Stimulated activated CD8-positive, alpha-beta memory T cell treated with anti-CD3 and anti-CD28 coated beads, Interleukin-2, amount 100 ng/mL, for 1 hour (primary cell): ENCODE measurements around the gene FAM184A.
"Not testable (repeated sequence)": the region's sequence is repeated elsewhere in the genome, so short reads cannot be mapped to it uniquely, and the experiment has no call there.

ENCODE experiments used
- DNase-seq, 2 donors: peaks; one replicate each; pipeline ENCODE4 v3.0.0-alpha.2; 2020; ENCODE audit warnings: low read depth in 2 of 2

Gene FAM184A

DNA sequence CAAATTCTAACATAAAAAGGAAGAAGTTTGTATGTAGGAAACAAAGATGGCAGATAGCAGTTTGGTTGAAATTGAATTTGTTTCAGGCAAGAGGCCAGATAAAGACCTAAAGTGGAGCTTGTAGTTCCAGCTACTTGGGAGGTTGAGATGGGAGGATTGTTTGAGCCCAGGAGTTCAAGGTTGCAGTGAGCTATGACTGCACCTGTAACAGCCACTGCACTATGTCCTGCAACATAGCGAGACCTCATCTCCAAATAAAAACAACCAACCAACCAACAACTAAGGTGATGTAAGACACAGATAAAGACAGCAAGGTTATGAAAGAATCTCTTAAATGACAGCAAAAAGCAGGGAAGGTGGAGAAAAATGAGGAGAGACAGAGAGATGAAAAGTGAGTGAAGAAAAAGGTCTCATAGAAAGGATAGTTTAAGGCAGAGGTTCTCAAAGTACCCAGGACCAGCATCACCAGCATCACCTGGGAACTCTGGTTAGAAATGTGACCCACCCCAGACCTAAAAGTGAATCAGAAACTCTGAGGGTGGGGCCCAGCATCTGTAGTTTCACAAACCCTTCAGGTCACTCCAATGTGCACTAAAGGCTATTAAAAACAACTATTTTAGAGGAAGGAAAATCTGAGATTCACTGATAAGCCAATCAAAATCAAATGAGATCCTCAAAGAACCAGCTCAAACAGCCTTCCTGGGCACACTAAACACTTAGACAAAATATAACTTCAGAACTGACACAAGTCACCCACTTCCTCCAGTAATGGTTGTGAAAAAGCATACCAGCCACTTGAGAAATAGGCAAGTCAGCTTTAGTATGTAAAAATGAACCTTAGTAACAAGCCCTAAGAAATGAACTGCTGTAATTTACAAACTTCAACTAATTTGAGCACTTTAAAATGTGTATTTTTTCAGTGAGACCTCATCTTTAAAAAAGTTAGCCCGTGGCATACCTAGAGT is 57.6 kb downstream of the FAM184A start:
- no peak for DNase-seq

DNA sequence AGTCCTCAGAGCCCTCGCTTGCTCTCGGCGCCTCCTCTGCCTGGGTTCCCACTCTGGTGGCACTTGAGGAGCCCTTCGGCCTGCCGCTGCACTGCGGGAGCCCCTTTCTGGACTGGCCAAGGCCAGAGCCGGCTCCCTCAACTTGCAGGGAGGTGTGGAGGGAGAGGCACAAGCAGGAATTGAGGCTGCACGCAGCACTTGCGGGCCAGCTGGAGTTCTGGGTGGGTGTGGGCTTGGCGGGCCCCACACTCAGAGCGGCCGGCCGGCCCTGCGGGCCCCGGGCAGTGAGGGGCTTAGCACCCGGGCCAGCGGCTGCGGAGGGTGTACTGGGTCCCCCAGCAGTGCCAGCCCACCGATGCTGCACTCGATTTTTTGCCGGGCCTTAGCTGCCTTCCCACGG is 63.3 kb downstream of the FAM184A start:
- DNase-seq = not testable (repeated sequence)

GRCh38 chr6:119012521-119012920 is 65.9 kb downstream of the FAM184A start:
- no peak for DNase-seq

- not testable (repeated sequence) for DNase-seq
These were observed 69.2 kb downstream of the FAM184A start for GRCh38 chr6:119009266-119009665.

DNA sequence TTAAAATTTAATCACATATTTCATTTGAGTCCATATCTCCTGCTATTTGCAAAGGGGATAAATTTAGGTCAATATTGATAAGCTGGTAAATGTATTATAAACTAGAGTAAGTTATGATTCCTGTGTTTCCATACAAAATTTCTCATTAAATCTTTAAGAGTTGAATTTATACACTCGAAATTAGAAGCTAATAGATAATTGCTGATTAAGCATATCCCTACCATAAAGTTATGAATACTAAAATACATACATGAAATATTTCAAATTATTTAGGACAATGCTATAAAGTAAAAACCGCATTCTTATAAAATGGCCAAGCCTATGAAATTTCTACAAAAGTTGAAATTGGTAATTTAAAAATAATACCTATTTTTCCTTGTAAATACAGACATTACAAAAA is 71.5 kb downstream of the FAM184A start:
- no peak for DNase-seq

DNA sequence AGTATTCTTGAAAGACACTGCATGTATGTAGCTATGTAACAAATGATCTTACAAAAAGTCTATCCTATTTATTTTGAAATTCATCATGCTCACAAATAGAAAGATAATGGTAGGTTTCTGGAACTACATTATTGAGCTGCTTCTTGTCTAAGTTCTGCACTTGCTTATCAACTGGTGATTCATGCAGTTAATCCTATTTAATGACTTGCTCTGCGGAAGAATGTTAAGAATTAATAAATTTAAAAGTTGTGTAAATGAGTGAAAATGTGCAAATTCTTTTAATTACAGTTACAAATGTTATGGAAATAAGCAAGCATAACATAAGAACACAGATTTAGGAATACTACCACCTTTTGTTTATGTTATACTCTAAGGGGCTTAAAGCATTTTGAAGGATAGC is 76.4 kb downstream of the FAM184A start:
- no peak for DNase-seq

DNA sequence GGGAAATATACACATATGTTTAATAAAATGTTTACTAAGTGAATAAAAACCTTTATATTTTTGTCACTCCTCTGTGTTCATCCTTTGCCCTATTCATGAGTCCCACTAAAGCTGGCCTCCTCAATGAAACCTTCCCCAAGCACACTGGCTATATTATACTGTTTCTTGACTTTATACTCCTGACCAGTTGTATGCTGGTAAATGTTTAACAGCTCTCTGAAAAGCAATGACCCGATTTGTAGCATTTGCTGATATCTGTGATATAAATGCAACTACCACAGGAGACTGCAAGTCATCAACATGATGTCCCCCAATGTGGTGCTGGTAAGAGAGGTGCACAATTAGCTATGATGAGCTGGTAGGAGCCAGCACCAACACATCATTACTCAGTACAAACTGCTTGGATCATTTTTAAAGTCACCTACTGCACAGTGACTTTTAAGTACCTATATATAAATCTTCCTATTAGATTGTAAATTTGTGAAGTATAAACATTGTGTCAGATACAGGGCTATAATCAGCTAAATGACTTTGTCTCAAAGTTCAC is 78.9 kb downstream of the FAM184A start:
- no peak for DNase-seq

- DNase-seq = not testable (repeated sequence)
These were observed 81.0 kb downstream of the FAM184A start for GRCh38 chr6:118997426-118997825.

DNA sequence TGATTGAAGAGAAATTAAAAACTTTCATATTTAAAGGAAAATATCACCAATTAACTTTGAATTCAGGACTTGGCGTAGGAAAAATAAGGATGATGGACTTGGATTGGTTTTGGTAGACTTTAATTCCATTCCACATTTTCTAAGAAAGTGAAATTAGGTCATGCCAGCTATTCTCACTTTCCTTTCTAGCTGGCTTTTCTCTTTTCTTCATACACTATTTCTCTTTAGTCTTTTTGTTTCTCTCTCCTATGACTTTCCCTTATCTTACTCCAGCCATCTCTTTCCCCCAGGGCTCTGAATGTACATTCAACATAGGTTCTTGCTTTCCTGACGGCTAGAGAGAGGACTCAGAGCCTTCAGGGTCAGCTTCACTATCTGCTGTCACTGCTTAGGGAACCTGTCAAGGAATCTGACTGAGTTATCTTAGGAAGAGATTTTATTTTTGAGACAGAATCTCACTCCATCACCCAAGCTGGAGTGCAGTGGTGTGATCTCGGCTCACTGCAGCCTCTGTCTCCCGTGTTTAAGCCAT is 82.1 kb downstream of the FAM184A start:
- DNase-seq = no peak

DNA sequence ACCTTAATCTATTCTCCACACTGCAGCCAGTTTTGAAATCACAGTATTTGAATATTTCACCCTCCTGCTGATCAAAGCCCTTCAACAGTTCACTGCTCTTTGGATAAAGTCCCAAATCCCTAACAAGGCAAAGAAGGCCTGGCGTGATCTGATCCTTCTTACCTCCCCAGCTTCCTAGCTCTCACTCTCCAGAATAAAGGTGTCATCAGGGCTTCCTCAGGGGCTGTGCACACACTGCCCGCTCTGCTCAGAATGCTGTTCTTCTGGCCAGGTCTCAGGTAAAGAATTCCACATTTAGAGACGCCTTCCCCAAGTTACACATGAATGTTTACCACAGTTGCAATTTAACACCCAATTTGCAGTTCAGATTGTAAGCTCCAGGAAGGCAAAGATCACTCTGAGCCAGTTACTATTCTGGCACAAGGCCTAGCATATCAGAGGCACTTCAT is 84.6 kb downstream of the FAM184A start:
- DNase-seq = no peak

DNA sequence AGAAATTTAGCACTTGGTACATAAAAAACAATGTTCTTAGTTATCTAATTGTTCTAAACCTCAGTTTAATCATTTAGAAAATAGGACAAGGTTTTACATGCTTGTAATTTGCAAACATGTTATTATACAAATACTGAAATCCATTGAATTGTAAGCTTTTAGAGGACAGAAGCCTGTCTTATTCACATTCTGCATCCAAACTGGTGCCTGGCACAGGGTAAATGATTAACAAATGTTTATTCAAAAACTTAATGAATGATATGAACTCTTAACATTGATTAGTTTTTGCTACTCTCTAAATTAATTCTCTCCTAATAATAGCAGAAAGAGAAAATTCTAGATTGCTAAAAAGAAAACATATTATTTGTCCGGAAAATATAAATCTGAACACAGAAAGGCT is 85.1 kb downstream of the FAM184A start:
- no peak for DNase-seq

DNA sequence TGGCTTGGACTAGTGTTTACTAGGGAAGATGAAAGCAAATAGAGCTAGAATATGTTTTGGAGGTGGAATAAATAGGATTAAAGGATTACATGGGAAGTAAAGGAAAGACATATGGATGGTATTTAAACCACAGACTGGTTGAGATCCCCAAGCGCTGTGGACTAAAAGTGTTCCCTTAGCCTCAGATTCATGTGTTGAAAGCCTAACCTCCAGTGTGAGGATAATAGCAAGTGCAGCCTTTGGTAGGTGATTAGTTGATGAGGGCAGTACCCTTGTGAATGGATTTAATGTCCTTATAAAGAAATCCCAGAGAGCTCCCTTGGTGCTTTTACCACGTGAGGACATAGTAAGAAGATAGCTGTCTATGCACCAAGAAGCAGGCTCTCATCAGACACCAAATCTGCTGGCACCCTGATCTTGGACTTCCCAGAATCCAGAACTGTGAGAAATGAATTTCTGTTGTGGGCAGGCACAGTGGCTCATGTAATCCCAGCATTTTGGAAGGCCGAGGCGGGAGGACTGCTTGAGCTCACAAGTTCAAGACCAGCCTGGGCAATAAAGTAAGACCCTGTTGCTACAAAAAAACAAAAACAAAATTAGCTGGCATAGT is 86.2 kb downstream of the FAM184A start:
- no peak for DNase-seq

DNA sequence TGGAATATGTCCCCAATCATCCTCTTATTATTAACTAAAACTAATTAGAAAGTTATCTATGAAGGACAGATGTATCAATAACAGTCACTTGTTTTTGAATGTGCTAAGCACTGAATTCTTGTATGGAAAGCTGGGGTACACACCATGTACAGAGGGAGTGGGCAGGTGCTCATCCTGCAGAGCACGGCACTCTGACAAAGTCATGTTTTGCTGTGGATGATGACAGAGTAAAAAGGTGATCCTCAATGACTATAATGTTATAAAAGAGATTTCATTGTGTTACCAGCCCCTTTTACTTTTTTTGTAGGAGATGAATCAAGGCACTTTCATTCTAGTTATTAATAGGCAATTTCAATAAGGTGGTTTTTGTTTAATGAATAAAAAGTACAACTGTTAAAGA is 92.2 kb downstream of the FAM184A start:
- no peak for DNase-seq

- DNase-seq = no peak
These were observed 93.2 kb downstream of the FAM184A start for GRCh38 chr6:118985123-118985830.

GRCh38 chr6:118984342-118984741 is 94.1 kb downstream of the FAM184A start:
- DNase-seq = no peak

DNA sequence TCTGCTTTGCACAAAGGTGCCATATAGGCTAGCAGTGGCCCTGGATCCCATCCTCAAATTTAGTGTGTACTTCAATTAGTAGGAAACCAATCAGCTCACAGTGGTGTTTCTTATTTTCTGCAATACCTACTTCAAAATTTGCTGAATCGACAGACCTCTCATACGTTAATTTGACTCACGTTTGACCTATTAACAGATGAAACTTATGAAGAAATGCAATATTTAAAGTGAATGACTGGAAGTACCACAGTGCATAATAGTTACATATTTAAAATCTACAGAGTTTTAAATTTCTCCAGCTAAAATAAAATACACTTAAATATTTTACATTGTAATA is 95.9 kb downstream of the FAM184A start:
- no peak for DNase-seq

- no peak for DNase-seq
These were observed 96.4 kb downstream of the FAM184A start for GRCh38 chr6:118981884-118982574.

DNA sequence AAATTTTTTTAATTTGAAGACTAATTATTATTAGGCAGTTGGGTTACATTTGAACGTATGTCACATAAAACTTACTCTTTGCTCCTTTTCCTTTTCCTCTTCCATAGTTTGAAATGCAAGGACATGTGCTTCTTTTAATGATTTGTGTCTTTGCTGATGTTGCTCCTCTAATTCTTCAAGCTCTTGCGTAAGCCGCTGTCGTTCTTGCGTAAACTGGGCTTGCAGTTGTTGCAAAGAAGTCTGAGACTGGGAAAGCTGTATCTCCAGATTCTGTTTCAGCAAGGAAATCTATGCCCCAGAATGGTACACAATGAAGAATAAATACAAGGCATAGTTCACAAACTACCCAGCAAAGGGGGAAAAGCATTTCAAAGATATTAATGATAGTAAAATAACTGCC is 98.4 kb downstream of the FAM184A start:
- DNase-seq = no peak

GRCh38 chr6:118974790-118975189 is 103.7 kb downstream of the FAM184A start:
- no peak for DNase-seq

DNA sequence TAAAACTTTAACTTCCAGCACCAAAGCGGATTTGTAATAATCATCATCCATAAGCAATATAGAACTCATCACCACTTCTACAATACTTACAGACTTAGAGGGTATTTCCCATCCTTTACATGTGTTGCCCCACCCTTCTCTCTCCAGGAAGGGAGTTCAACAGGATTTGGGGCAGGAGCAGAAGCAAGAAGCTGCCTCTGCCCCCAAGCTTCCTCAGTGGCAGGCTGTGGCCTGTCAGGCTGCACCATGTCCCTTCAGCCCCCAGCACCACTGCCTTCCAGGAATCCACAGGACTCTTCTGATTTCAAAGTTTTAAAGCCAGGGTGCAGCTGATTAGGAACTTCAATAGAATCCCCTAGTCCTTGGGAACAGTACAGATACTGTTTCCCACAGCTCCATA is 106.8 kb downstream of the FAM184A start:
- no peak for DNase-seq

DNA sequence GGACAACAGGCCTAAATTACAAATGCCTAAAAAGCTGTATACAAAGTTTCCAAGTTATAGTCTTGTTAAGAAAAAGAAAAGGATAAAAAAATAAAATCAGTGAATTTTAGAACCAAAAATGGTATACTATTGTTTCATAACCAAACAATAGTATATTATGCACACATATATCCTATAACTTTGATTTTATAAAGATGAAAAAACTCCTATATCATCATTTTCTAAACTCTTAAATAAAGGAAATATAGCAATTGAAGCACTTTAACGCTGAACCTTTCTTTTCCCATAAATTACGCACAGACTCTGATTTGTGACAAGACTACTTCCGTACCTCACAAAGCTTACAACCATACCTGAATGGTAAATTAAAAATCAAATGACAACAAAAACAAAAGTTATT is 107.6 kb downstream of the FAM184A start:
- DNase-seq = no peak
